Esophagus squamous epithelium (tissue), 5 donors: ENCODE measurements around the gene SKAP1. TPM values are rescaled to one million over a fixed set of nuclear protein-coding genes. Genes with fewer than 3 reads are reported as not detected.
"Not testable (repeated sequence)": the region's sequence is repeated elsewhere in the genome, so short reads cannot be mapped to it uniquely, and the experiment has no call there.

Experiments used
- DNase-seq: peaks from one replicate; lab custom pipeline; 2025; lab: John Stamatoyannopoulos, UW
- H3K27ac ChIP-seq, 4 donors: fragments of 200-600 bp; sonication (generic); one replicate each; pipeline ENCODE4 v1.5.1; 2016 to 2019; ENCODE audit warnings: mild to moderate bottlenecking in 1 of 4
- H3K27me3 ChIP-seq, 4 donors: fragments of 200-600 bp; sonication (generic); 1 replicate in 3 of 4; 2 replicates in 1 of 4; pipeline versions ENCODE4 v1.5.1 to v1.6.0; 2017 to 2021; ENCODE audit warnings: antibody characterized with exemption in 1 of 4
- H3K36me3 ChIP-seq, 3 donors: fragments of 200-600 bp; sonication (generic); one replicate each; pipeline ENCODE4 v1.5.1; 2016 to 2019
- H3K4me1 ChIP-seq, 3 donors: fragments of 200-600 bp; sonication (generic); one replicate each; pipeline ENCODE4 v1.5.1; 2017 to 2019
- H3K4me3 ChIP-seq, 4 donors: fragments of 200-600 bp; sonication (generic); 1 replicate in 3 of 4; 2 replicates in 1 of 4; pipeline ENCODE4 v1.5.1; 2016 to 2019; ENCODE audit warnings: mild to moderate bottlenecking in 2 of 4, moderate library complexity in 1 of 4
- H3K9me3 ChIP-seq, 3 donors: fragments of 200-600 bp; sonication (generic); one replicate each; pipeline ENCODE4 v1.5.1; 2016 to 2019
- POLR2A ChIP-seq, 4 donors: fragments of 450-650 bp; IDR thresholded peaks; one replicate each; pipeline ENCODE4 v1.6.1; 2017; ENCODE audit warnings: antibody characterized with exemption in 4 of 4, mild to moderate bottlenecking in 4 of 4, moderate library complexity in 3 of 4
- WGBS, 2 donors: methylation state at CpG; one replicate each; pipeline ENCODE4 v1.1.5; 2018; 5-methylcytosine and 5-hydroxymethylcytosine counted together
- intact Hi-C: fragments of 100-400 bp; cut with DNase I; formaldehyde crosslinking; loops from one replicate; pipeline ENCODE4 v1.15.0; 2022
- total RNA-seq, 4 donors: library from RNA; depleted of rRNA; stranded (reverse); fragments of >200 nt; gene quantifications; one replicate each; pipeline ENCODE4 v1.1.0, GENCODE V29; 2016
- TF ChIP-seq, protein P1 (sequence below), 6 experiments: fragments of 450-650 bp in 4 of 6; fragments of 200-600 bp in 2 of 6; sonication (generic) in 2 of 6; IDR thresholded peaks; one replicate each; pipeline ENCODE4 v1.5.1; 2016 to 2019; ENCODE audit warnings: antibody characterized with exemption in 6 of 6, mild to moderate bottlenecking in 4 of 6, moderate library complexity in 4 of 6
- donor health status: DM: yes; HTN: yes; CAD: no.

Gene SKAP1
- total RNA-seq, 4 donors from 2014 or later: 0.83 to 5.1 (median 3.4) TPM; not detected in 1

DNA sequence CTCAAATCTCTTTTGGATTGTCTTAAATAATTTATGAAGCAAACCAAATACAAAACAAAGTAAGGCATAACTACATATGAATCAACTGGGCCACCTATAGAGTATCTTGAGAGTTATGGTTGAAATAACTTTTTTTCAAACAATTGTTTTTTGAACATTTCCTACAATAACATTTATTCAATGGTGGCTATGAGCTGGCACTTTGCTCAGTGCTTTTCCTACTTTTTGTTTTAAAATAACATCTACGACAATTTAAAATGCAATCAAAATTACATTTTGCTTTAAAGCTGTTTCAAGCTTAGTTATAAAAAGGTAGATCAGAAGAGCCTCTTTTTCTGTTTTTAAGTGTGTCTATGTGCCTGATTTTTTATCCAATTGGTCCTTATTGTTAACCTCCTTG lies 238.7 kb downstream of the SKAP1 start:
- TF ChIP-seq, protein P1, sequence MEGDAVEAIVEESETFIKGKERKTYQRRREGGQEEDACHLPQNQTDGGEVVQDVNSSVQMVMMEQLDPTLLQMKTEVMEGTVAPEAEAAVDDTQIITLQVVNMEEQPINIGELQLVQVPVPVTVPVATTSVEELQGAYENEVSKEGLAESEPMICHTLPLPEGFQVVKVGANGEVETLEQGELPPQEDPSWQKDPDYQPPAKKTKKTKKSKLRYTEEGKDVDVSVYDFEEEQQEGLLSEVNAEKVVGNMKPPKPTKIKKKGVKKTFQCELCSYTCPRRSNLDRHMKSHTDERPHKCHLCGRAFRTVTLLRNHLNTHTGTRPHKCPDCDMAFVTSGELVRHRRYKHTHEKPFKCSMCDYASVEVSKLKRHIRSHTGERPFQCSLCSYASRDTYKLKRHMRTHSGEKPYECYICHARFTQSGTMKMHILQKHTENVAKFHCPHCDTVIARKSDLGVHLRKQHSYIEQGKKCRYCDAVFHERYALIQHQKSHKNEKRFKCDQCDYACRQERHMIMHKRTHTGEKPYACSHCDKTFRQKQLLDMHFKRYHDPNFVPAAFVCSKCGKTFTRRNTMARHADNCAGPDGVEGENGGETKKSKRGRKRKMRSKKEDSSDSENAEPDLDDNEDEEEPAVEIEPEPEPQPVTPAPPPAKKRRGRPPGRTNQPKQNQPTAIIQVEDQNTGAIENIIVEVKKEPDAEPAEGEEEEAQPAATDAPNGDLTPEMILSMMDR (IDR thresholded peaks at IDR 0.05): no peak
- no peak for TF ChIP-seq POLR2A (IDR thresholded peaks at IDR 0.05)
- DNase-seq: no peak
- H3K4me1 ChIP-seq: no peaks in the 10 kb centered on the region

GRCh38 chr17:48190871-48191270 lies 239.1 kb downstream of the SKAP1 start:
- intact Hi-C loops: no loop called here
- peaks cover 0 to 94% (median 0%) of the 10 kb centered on the region in 4 donors for H3K27me3 ChIP-seq
- no peak overlapping the region for H3K27ac ChIP-seq
- no peak for DNase-seq
- H3K4me3 ChIP-seq: no peak overlapping the region
- no peaks in the 10 kb centered on the region for H3K9me3 ChIP-seq
- no peak for TF ChIP-seq POLR2A (IDR thresholded peaks at IDR 0.05)
- TF ChIP-seq, protein P1 (IDR thresholded peaks at IDR 0.05): no peak
- WGBS, 2 donors: 83 to 86% methylated on average over 8 of the region's 8 CpGs
- no peaks in the 10 kb centered on the region for H3K36me3 ChIP-seq
- no peaks in the 10 kb centered on the region for H3K4me1 ChIP-seq

More for the DNA sequence above, 238.7 kb downstream of the SKAP1 start:
- Histone ChIP-seq H3K4me3 (no peak overlapping the region), H3K27me3 (peaks cover 0 to 94% (median 0%) of the 10 kb centered on the region in 4 donors), H3K9me3 (no peaks in the 10 kb centered on the region), H3K36me3 (no peaks in the 10 kb centered on the region), H3K27ac (no peak overlapping the region)
- 86 to 90% methylated on average over 1 of the region's 1 CpG for WGBS, 2 donors
- intact Hi-C loops: no loop called here

GRCh38 chr17:48187872-48188608 lies 242.0 kb downstream of the SKAP1 start:
- peaks cover 0 to 88% (median 0%) of the 10 kb centered on the region in 4 donors for H3K27me3 ChIP-seq
- no peak overlapping the region for H3K27ac ChIP-seq
- 85 to 91% methylated on average over 3 of the region's 3 CpGs for whole genome bisulfite sequencing, 2 donors
- intact Hi-C loops: no loop called here
- no peaks in the 10 kb centered on the region for H3K9me3 ChIP-seq
- H3K4me1 ChIP-seq: no peaks in the 10 kb centered on the region
- H3K4me3 ChIP-seq: no peak overlapping the region
- no peaks in the 10 kb centered on the region for H3K36me3 ChIP-seq
- DNase-seq: no peak
- TF ChIP-seq, protein P1 (IDR thresholded peaks at IDR 0.05): no peak
- no peak for TF ChIP-seq POLR2A (IDR thresholded peaks at IDR 0.05)

DNA sequence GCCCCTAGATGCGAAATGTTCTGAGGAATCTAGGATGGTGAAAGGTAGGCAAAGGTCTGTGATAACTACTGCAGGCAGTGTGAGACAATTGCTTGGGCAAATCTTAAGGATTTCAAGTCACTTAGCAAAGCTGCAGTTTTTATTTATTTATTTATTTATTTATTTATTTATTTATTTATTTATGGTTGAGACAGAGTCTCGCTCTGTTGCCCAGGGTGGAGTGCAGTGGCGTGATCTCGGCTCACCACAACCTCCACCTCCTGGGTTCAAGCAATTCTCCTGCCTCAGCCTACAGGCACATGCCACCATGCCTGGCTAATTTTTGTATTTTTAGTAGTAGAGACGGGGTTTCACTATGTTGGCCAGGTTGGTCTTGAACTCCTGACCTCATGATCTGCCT lies 243.7 kb downstream of the SKAP1 start:
- DNase-seq, H3K9me3 ChIP-seq, H3K4me3 ChIP-seq, H3K4me1 ChIP-seq, intact Hi-C loops, H3K36me3 ChIP-seq, H3K27ac ChIP-seq: not testable (repeated sequence)
- WGBS, 2 donors: 87 to 91% methylated on average over 5 of the region's 5 CpGs
- peaks cover 0 to 88% (median 0%) of the 10 kb centered on the region in 4 donors for H3K27me3 ChIP-seq

DNA sequence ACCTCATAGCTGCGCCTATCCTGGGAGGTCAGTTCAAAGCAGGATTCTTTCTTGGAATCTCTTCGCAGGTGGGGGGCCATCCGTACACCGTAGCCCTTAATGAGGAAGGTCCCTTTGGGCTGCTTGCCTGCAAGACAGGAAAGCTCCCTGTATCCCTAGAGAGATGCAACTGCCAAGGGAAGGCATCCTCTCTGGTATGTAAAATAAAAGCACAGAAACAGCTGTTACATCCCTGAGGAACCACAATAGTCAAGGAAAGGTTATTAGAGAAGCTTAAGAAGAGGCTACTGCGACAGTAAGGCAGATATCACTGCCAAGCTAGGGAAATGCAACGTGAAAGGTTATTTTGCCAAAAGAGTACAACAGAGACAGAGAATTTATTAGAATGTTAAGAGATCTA lies 245.3 kb downstream of the SKAP1 start:
- no peaks in the 10 kb centered on the region for H3K9me3 ChIP-seq
- DNase-seq: no peak
- H3K4me3 ChIP-seq: no peak overlapping the region
- peaks cover 0 to 86% (median 0%) of the 10 kb centered on the region in 4 donors for H3K27me3 ChIP-seq
- TF ChIP-seq, protein P1 (IDR thresholded peaks at IDR 0.05): no peak
- no peak for TF ChIP-seq POLR2A (IDR thresholded peaks at IDR 0.05)
- H3K27ac ChIP-seq: no peak overlapping the region
- intact Hi-C loops: no loop called here
- no peaks in the 10 kb centered on the region for H3K4me1 ChIP-seq
- H3K36me3 ChIP-seq: no peaks in the 10 kb centered on the region
- 57 to 64% methylated on average over 6 of the region's 6 CpGs for WGBS, 2 donors
